NCI-H1694 (cell line): ENCODE data around the gene PDE4D.

Experiments
- DNase-seq: peaks from one replicate; lab custom pipeline; 2025; lab: John Stamatoyannopoulos, UW

The PDE4D gene

GRCh38 chr5:59655693-59656309, 237.7 kb downstream of the PDE4D start:
- no peak for DNase-seq

GRCh38 chr5:59654691-59655090, 238.8 kb downstream of the PDE4D start:
- DNase-seq = no peak

- no peak for DNase-seq
Measured at GRCh38 chr5:59652449-59652848, 241.1 kb downstream of the PDE4D start.

GRCh38 chr5:59648949-59649921, 244.3 kb downstream of the PDE4D start:
- DNase-seq = no peak

- no peak for DNase-seq
Measured at GRCh38 chr5:59648038-59648831, 245.3 kb downstream of the PDE4D start.

- no peak for DNase-seq
Measured at GRCh38 chr5:59645380-59645779, 248.1 kb downstream of the PDE4D start.

- DNase-seq = no peak
Measured at GRCh38 chr5:59640411-59640810, 253.1 kb downstream of the PDE4D start.

GRCh38 chr5:59637884-59638580, 255.5 kb downstream of the PDE4D start:
- DNase-seq = no peak

GRCh38 chr5:59629561-59629960, 264.0 kb downstream of the PDE4D start:
- no peak for DNase-seq

- no peak for DNase-seq
Measured at GRCh38 chr5:59628062-59628828, 265.3 kb downstream of the PDE4D start.

GRCh38 chr5:59624898-59625297, 268.6 kb downstream of the PDE4D start:
- no peak for DNase-seq

- no peak for DNase-seq
Measured at GRCh38 chr5:59622848-59623247, 270.7 kb downstream of the PDE4D start.

GRCh38 chr5:59621477-59621876, 272.0 kb downstream of the PDE4D start:
- no peak for DNase-seq

- no peak for DNase-seq
Measured at GRCh38 chr5:59620535-59621212, 272.9 kb downstream of the PDE4D start.

GRCh38 chr5:59618644-59619043, 274.9 kb downstream of the PDE4D start:
- DNase-seq = no peak

GRCh38 chr5:59617186-59617771, 276.2 kb downstream of the PDE4D start:
- DNase-seq = no peak

GRCh38 chr5:59616413-59616812, 277.1 kb downstream of the PDE4D start:
- DNase-seq = no peak

- no peak for DNase-seq
Measured at GRCh38 chr5:59615272-59615671, 278.3 kb downstream of the PDE4D start.

GRCh38 chr5:59609501-59610265, 283.8 kb downstream of the PDE4D start:
- DNase-seq = no peak
